PFSK-1 (cell line): Measurements from ENCODE around the gene SLMAP.

Source experiments
- FOXP2 ChIP-seq: optimal IDR thresholded peaks from 2 replicates; pipeline ENCODE3; 2011; ENCODE audit warnings: borderline replicate concordance, control low read depth, inconsistent platforms; ENCODE audit not compliant: insufficient read depth; ENCODE audit errors: extremely low read length, extremely low read depth
- POLR2AphosphoS5 ChIP-seq: IDR thresholded peaks from 2 replicates; pipeline ENCODE4 v1.6.1; 2012; ENCODE audit warnings: low read depth, mild to moderate bottlenecking, control low read depth, low read length, moderate library complexity
- REST ChIP-seq, 2 experiments: IDR thresholded peaks; 2 replicates each; pipeline versions ENCODE4 v1.6.1 to v1.8.0; 2011 to 2012; ENCODE audit warnings: low read depth in 2 of 2, low read length in 2 of 2, control low read depth in 1 of 2, inconsistent platforms in 1 of 2, mild to moderate bottlenecking in 1 of 2, moderate library complexity in 1 of 2; ENCODE audit not compliant: insufficient read depth in 1 of 2
- TAF1 ChIP-seq: IDR thresholded peaks from 2 replicates; pipeline ENCODE4 v1.6.1; 2012; ENCODE audit warnings: low read length, control low read depth, borderline replicate concordance; ENCODE audit not compliant: insufficient read depth

DNA sequence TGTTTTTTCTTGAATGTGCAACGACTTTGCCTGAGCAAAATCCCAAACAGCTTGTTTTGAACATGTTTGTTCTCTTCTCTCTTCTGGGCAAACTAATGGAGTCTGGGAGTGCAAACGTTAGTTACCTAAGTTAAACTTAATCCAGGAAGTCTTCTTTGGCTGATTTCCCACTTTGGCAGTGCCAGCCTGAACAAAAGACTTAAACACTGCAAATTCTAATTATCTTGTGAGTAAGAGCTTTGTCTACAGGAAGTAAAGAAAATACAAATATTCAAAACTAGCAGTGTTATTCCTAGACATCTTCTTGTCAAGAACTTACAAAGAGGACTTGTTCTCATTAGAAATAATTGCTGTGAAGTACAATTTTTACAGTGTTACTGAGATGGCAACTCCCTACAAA lies 46.5 kb upstream of the SLMAP start:
- TF ChIP-seq REST (IDR thresholded peaks at IDR 0.05; ENCODE audit: insufficient read depth in 1 of 2, low read depth in 2 of 2, low read length in 2 of 2) (no peak), POLR2AphosphoS5 (no peak), TAF1 (no peak), FOXP2 (no peak)
